Measurements from ENCODE around the gene RPS6KA4. TPM values are rescaled to one million over a fixed set of nuclear protein-coding genes. Genes with fewer than 3 reads are reported as not detected.
A peak's percentile ranks its signal among the peaks of the same experiment; 100 is the strongest.

Gene RPS6KA4
- polyA plus RNA-seq, 1 donor from 2014 or later: 24.6 TPM

GRCh38 chr11:64353715-64354506 lies 5.1 kb upstream of the RPS6KA4 start:
- no peaks in the 10 kb centered on the region for H3F3A ChIP-seq (ENCODE audit: insufficient read depth, low read length, poor library complexity, severe bottlenecking)
- no peak for TF ChIP-seq SMC3 (conservative IDR thresholded peaks at IDR 0.05; ENCODE audit: poor library complexity)
- no peak overlapping the region for H3K27ac ChIP-seq (ENCODE audit: low read length)
- no peaks in the 10 kb centered on the region for H3K9me3 ChIP-seq (ENCODE audit: low read length)
- H4K20me1 ChIP-seq (ENCODE audit: insufficient read depth): no peaks in the 10 kb centered on the region
- no peak overlapping the region for H3K9ac ChIP-seq (ENCODE audit: low read length)
- no peaks in the 10 kb centered on the region for H3K9me2 ChIP-seq (ENCODE audit: insufficient read depth, low read length)
- no peaks in the 10 kb centered on the region for H3K27me3 ChIP-seq (ENCODE audit: insufficient read depth, low read depth, low read length)
- H3K4me2 ChIP-seq (ENCODE audit: low read length): no peak overlapping the region
- no peaks in the 10 kb centered on the region for H3K36me3 ChIP-seq (ENCODE audit: insufficient read depth, low read length)
- H3K79me2 ChIP-seq (replicated peaks; ENCODE audit: insufficient read depth, low read length): no peaks in the 10 kb centered on the region
- H2AFZ ChIP-seq (ENCODE audit: low read depth, low read length): no peak overlapping the region
- no peak overlapping the region for H3K4me3 ChIP-seq (ENCODE audit: low read length)

- no peaks in the 10 kb centered on the region for H3K79me2 ChIP-seq (replicated peaks; ENCODE audit: insufficient read depth, low read length)
- TF ChIP-seq TAF1 (IDR thresholded peaks at IDR 0.05; ENCODE audit: low read depth) (no peak), CTCF (IDR thresholded peaks at IDR 0.05; ENCODE audit: poor library complexity, severe bottlenecking) (peak; percentile 34)
Observed at GRCh38 chr11:64355078-64355940, 3.7 kb upstream of the RPS6KA4 start.

GRCh38 chr11:64356498-64357411 lies 2.2 kb upstream of the RPS6KA4 start:
- H3F3A ChIP-seq (ENCODE audit: insufficient read depth, low read length, poor library complexity, severe bottlenecking): no peaks in the 10 kb centered on the region
- H3K4me2 ChIP-seq (ENCODE audit: low read length): no peak overlapping the region
- H3K79me2 ChIP-seq (replicated peaks; ENCODE audit: insufficient read depth, low read length): no peaks in the 10 kb centered on the region
- H3K9me3 ChIP-seq (ENCODE audit: low read length): no peaks in the 10 kb centered on the region
- no peak overlapping the region for H3K4me3 ChIP-seq (ENCODE audit: low read length)
- H4K20me1 ChIP-seq (ENCODE audit: insufficient read depth): no peaks in the 10 kb centered on the region
- H3K9me2 ChIP-seq (ENCODE audit: insufficient read depth, low read length): no peaks in the 10 kb centered on the region
- TF ChIP-seq RAD21 (conservative IDR thresholded peaks at IDR 0.05) (no peak), CTCF (IDR thresholded peaks at IDR 0.05; ENCODE audit: poor library complexity, severe bottlenecking) (peak; percentile 39)
- H3K27ac ChIP-seq (ENCODE audit: low read length): no peak overlapping the region
- H2AFZ ChIP-seq (ENCODE audit: low read depth, low read length): no peak overlapping the region
- H3K9ac ChIP-seq (ENCODE audit: low read length): no peak overlapping the region
- no peaks in the 10 kb centered on the region for H3K27me3 ChIP-seq (ENCODE audit: insufficient read depth, low read depth, low read length)
- no peaks in the 10 kb centered on the region for H3K36me3 ChIP-seq (ENCODE audit: insufficient read depth, low read length)

More at GRCh38 chr11:64355078-64355940, 3.7 kb upstream of the RPS6KA4 start:
- no peak overlapping the region for H3K9ac ChIP-seq (ENCODE audit: low read length)
- no peaks in the 10 kb centered on the region for H3F3A ChIP-seq (ENCODE audit: insufficient read depth, low read length, poor library complexity, severe bottlenecking)
- no peak overlapping the region for H2AFZ ChIP-seq (ENCODE audit: low read depth, low read length)
- H3K4me3 ChIP-seq (ENCODE audit: low read length): no peak overlapping the region
- H4K20me1 ChIP-seq (ENCODE audit: insufficient read depth): no peaks in the 10 kb centered on the region
- no peaks in the 10 kb centered on the region for H3K9me3 ChIP-seq (ENCODE audit: low read length)
- H3K27me3 ChIP-seq (ENCODE audit: insufficient read depth, low read depth, low read length): no peaks in the 10 kb centered on the region
- no peak overlapping the region for H3K4me2 ChIP-seq (ENCODE audit: low read length)
- H3K9me2 ChIP-seq (ENCODE audit: insufficient read depth, low read length): no peaks in the 10 kb centered on the region
- no peak overlapping the region for H3K27ac ChIP-seq (ENCODE audit: low read length)
- no peaks in the 10 kb centered on the region for H3K36me3 ChIP-seq (ENCODE audit: insufficient read depth, low read length)
